CD4-positive, alpha-beta memory T cell (primary cell): Measurements from ENCODE around the gene ANKRD10. TPM values are rescaled to one million over a fixed set of nuclear protein-coding genes. Genes with fewer than 3 reads are reported as not detected.
"Not testable (repeated sequence)": the region's sequence is repeated elsewhere in the genome, so short reads cannot be mapped to it uniquely, and the experiment has no call there.

ENCODE experiments used
- CTCF ChIA-PET: fragments of 350-600 bp; sonication (Branson Sonifier 250); formaldehyde crosslinking; loops from one replicate; lab custom pipeline; 2021; ENCODE audit warnings: inconsistent platforms; ENCODE audit not compliant: partially characterized antibody; lab: Charles Lee
- POLR2A ChIA-PET: fragments of 350-600 bp; sonication (Branson Sonifier 250); formaldehyde crosslinking; loops from one replicate; lab custom pipeline; 2021; ENCODE audit not compliant: partially characterized antibody; lab: Charles Lee
- DNase-seq, 5 donors: peaks; one replicate each; pipeline versions ENCODE4 v3.0.0 to v3.0.0-alpha.2; 2020 to 2022; ENCODE audit warnings: mixed read lengths in 1 of 5
- H3K27ac ChIP-seq: one replicate; pipeline ENCODE4 v1.7.0; 2013; ENCODE audit warnings: low read depth, low read length
- H3K27me3 ChIP-seq: 2 replicates; pipeline ENCODE4 v1.7.0; 2013; ENCODE audit warnings: mild to moderate bottlenecking, low read length, moderate library complexity; ENCODE audit not compliant: insufficient read depth
- H3K36me3 ChIP-seq: 2 replicates; pipeline ENCODE4 v1.7.0; 2013; ENCODE audit warnings: mild to moderate bottlenecking, low read length, moderate library complexity; ENCODE audit not compliant: insufficient read depth
- H3K4me1 ChIP-seq: 2 replicates; pipeline ENCODE4 v1.7.0; 2013; ENCODE audit warnings: mild to moderate bottlenecking, low read length, moderate library complexity; ENCODE audit not compliant: insufficient read depth
- H3K4me3 ChIP-seq, 2 donors: one replicate each; pipeline ENCODE4 v1.7.0; 2013; ENCODE audit warnings: low read length in 2 of 2, mild to moderate bottlenecking in 1 of 2
- H3K9me3 ChIP-seq, 2 donors: one replicate each; pipeline ENCODE4 v1.7.0; 2013; ENCODE audit warnings: low read length in 2 of 2, control low read depth in 1 of 2; ENCODE audit not compliant: control insufficient read depth in 1 of 2
- H3K27ac Mint-ChIP-seq, 7 donors: one replicate each; pipeline ENCODE4 v1.8.0; 2020 to 2021; ENCODE audit warnings: mixed read lengths in 7 of 7, mild to moderate bottlenecking in 6 of 7, inconsistent platforms in 3 of 7, moderate library complexity in 3 of 7
- H3K27me3 Mint-ChIP-seq, 2 donors: one replicate each; pipeline ENCODE4 v1.8.0; 2020 to 2021; ENCODE audit warnings: mixed read lengths in 2 of 2
- H3K36me3 Mint-ChIP-seq, 2 donors: one replicate each; pipeline ENCODE4 v1.8.0; 2020 to 2021; ENCODE audit warnings: mixed read lengths in 2 of 2, inconsistent platforms in 1 of 2, mild to moderate bottlenecking in 1 of 2
- H3K4me1 Mint-ChIP-seq, 4 donors: one replicate each; pipeline ENCODE4 v1.8.0; 2020 to 2021; ENCODE audit warnings: mixed read lengths in 4 of 4, mild to moderate bottlenecking in 1 of 4
- H3K4me3 Mint-ChIP-seq, 8 donors: one replicate each; pipeline ENCODE4 v1.8.0; 2020 to 2021; ENCODE audit warnings: mixed read lengths in 8 of 8, mild to moderate bottlenecking in 7 of 8, moderate library complexity in 6 of 8, inconsistent platforms in 3 of 8
- H3K9me3 Mint-ChIP-seq, 8 donors: one replicate each; pipeline ENCODE4 v1.8.0; 2020 to 2021; ENCODE audit warnings: mixed read lengths in 8 of 8, mild to moderate bottlenecking in 5 of 8, inconsistent platforms in 3 of 8, moderate library complexity in 1 of 8
- intact Hi-C: fragments of 100-400 bp; cut with micrococcal nuclease; formaldehyde crosslinking; loops from one replicate; pipeline ENCODE4 v1.15.1; 2023
- polyA plus RNA-seq, 2 donors: library from polyadenylated mRNA; unstranded; fragments of 300-500 nt; fragmentation: Illumina TruSeq; gene quantifications; one replicate each; pipeline ENCODE4 v1.2.3, GENCODE V29; 2021
- total RNA-seq, 2 experiments: library from RNA; stranded (reverse); gene quantifications; one replicate each; pipeline ENCODE4 v1.2.3, GENCODE V29; 2021

Gene ANKRD10
- total and polyA plus RNA-seq, 4 experiments from 2014 or later, result 53.0 to 140 (median 95.3) TPM

DNA sequence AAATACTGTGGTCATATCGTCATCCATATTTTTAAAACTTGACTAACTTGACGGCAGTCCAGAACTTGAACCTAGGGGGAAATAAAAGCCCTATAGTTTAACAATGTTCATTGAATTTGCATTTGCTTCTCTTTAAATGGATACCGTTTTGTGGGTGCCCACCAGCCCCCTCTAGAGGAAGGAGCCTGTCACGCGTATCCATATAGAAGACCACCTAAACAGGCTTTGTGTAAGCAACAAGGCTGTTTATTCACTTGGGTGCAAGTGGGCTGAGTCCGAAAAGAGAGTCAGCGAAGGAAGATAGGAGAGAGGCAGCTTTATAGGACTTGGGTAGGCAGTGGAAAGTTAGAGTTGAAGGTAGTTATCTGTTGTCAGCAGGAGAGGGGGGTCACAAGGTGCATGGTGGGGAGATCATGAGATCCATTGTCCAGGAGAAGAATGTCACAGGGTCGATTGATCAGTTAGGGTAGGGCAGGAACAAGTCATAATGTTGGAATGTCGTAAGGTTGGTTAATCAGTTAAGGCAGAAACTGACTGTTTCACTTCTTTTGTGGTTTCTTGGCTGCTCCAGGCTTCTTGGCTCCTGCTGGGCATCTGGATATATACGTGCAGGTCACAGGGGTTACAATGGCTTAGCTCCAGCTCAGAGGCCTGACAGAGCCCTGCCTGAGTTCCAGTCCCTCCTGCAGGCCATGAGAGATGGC is 42.5 kb upstream of the ANKRD10 start:
- Mint-ChIP-seq H3K9me3 (peaks cover 0 to 24% (median 8%) of the 10 kb centered on the region in 8 donors), H3K27me3 (peaks cover 1 to 4% of the 10 kb centered on the region in 2 donors), H3K4me1 (no peaks in the 10 kb centered on the region), H3K27ac (no peak overlapping the region), H3K36me3 (no peaks in the 10 kb centered on the region), H3K4me3 (no peak overlapping the region)
- DNase-seq, result no peak
- Histone ChIP-seq H3K36me3 (no peaks in the 10 kb centered on the region), H3K27me3 (no peaks in the 10 kb centered on the region), H3K9me3 (no peaks in the 10 kb centered on the region), H3K4me1 (no peaks in the 10 kb centered on the region), H3K4me3 (no peak overlapping the region), H3K27ac (no peak overlapping the region)
- ChIA-PET CTCF (no interaction called here), POLR2A (no interaction called here)
- intact Hi-C loops, result no loop called here

DNA sequence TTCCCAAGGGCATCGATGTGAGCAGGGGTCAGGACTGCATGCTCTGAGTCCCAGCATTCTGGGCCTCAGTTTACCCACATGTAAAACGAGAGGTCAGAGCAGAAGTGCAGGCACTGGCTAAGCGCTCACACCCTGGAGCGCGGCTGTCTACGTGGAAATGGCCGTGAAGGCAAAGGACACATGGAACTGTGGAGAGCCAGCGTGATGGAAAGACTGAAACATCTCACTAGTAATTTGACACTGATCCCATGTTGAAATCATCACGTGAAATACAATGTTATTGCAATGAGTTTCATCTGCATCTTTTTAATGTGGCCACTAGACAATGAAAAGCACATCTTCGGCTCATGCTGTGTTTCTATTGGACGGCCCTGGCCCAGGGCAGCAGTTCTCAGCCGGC is 41.3 kb upstream of the ANKRD10 start:
- DNase-seq, intact Hi-C loops, H3K27ac ChIP-seq, H3K27me3 ChIP-seq, H3K27me3 Mint-ChIP-seq, H3K4me1 Mint-ChIP-seq, H3K4me3 Mint-ChIP-seq, H3K27ac Mint-ChIP-seq, H3K36me3 ChIP-seq, CTCF ChIA-PET, H3K9me3 ChIP-seq, H3K36me3 Mint-ChIP-seq, POLR2A ChIA-PET, H3K4me3 ChIP-seq, H3K4me1 ChIP-seq: not testable (repeated sequence)
- peaks cover 0 to 12% (median 5%) of the 10 kb centered on the region in 8 donors for H3K9me3 Mint-ChIP-seq

DNA sequence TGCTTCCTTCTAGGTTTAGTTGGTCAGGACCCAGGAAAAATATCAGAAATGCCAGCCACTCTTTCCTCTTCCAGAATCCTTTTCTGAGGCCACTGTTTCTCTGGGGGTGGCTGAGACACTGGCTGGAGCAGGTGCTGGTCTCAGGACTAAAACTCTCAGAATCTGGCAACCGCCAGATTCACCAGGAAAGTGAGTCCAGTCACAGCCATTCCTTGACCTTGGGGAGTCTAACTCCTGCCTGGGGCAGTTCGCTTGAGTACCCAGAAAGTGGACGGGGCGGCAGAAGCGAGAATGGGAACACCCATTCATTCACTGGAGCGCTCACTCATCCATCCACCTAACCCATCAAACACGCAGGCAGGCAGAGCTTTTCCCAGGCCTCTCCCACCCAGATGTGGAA is 40.7 kb upstream of the ANKRD10 start:
- H3K4me3 ChIP-seq, H3K27me3 ChIP-seq, H3K27ac ChIP-seq, H3K4me1 ChIP-seq, H3K4me1 Mint-ChIP-seq, H3K36me3 Mint-ChIP-seq, DNase-seq, H3K36me3 ChIP-seq, intact Hi-C loops, H3K4me3 Mint-ChIP-seq, CTCF ChIA-PET, H3K9me3 Mint-ChIP-seq, H3K27ac Mint-ChIP-seq, H3K9me3 ChIP-seq, H3K27me3 Mint-ChIP-seq, POLR2A ChIA-PET: not testable (repeated sequence)

DNA sequence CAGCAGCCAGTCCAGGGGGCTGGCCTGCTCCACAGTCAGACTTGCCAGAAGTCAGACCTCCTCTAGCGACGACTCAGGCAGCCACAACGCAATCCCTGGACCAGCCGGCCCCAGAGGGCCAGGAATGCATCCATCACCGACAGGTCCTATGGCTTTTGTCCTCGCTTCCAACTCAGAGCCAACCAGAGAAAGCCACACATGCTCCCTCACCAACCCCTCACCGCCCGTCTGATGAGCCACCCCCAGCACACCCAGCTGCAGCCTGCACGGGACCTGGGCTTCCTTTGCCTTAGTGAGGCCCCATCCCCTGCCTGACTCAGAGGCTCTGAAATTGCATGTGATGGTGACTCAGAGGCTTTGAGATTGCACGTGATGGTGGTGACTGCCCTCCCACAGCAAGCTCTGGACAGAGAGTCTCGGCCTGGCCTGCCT is 40.2 kb upstream of the ANKRD10 start:
- H3K27ac ChIP-seq, POLR2A ChIA-PET, H3K4me3 Mint-ChIP-seq, H3K36me3 ChIP-seq, H3K27ac Mint-ChIP-seq, H3K4me1 Mint-ChIP-seq, H3K9me3 Mint-ChIP-seq, H3K27me3 ChIP-seq, H3K9me3 ChIP-seq, H3K4me1 ChIP-seq, intact Hi-C loops, H3K36me3 Mint-ChIP-seq, H3K27me3 Mint-ChIP-seq, DNase-seq, H3K4me3 ChIP-seq, CTCF ChIA-PET: not testable (repeated sequence)

DNA sequence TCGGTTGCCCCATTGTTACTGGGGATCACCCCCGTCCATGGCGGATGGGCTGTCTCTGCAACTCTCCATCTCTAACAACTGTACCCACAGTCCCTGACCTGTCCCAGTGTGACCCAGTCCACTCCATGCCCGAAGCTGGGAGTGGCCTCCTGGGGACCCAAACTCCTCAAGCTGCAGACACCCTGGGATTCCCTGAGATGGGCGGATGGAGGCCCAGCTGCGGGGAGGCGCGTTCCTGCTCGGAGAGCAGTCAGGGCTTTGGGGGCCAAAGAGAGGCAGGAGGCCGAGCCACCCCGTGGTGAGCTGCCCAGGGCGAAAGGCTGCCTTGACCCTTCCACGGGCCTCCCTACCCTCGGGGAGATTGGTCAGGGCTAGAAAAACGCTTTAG is 39.7 kb upstream of the ANKRD10 start:
- CTCF ChIA-PET, H3K4me1 ChIP-seq, H3K27me3 Mint-ChIP-seq, H3K27me3 ChIP-seq, H3K36me3 ChIP-seq, H3K9me3 ChIP-seq, H3K27ac Mint-ChIP-seq, intact Hi-C loops, DNase-seq, H3K9me3 Mint-ChIP-seq, H3K36me3 Mint-ChIP-seq, POLR2A ChIA-PET, H3K4me1 Mint-ChIP-seq, H3K27ac ChIP-seq, H3K4me3 Mint-ChIP-seq, H3K4me3 ChIP-seq: not testable (repeated sequence)

DNA sequence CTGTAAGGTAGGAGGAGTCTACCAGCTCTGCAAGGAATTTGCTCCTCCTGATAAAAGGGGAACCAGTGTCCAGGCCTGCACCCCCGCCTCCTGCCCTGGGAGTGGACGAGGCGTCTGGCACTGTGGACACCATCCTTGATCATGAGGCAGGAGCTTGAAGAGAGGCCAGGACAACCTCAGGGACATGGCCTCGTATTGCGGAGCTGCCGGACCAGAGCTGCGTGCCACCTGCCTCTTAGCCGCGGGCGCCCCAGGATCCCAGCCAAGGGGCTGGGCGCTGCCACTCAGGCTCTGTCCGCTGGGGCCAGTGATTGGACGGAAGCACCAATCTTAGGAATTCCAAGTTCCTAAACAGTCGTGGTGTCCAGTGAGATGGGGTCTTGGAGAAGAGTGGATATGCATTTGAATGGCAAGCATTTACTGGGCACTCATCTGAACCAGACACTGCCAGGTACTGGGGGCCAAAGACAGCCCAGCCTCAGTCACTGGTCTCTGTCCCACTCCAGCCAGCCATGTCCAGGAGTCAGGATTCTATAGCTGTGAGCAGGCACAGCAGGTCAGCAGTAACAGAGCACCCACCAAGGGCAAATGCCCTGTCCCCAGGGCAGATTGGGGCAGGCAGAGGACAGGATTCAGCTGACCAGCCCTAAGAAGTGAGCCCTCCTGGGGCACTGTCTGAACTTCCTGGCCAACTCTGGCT is 39.1 kb upstream of the ANKRD10 start:
- Histone ChIP-seq H3K4me3 (no peak overlapping the region), H3K4me1 (no peaks in the 10 kb centered on the region), H3K27me3 (no peaks in the 10 kb centered on the region), H3K36me3 (no peaks in the 10 kb centered on the region), H3K27ac (no peak overlapping the region), H3K9me3 (no peaks in the 10 kb centered on the region)
- CTCF ChIA-PET, result no interaction called here
- peaks cover 0 to 5% (median 0%) of the 10 kb centered on the region in 8 donors for H3K9me3 Mint-ChIP-seq
- H3K27me3 Mint-ChIP-seq, result peaks cover 0 to 7% of the 10 kb centered on the region in 2 donors
- no peak overlapping the region for H3K27ac Mint-ChIP-seq
- DNase-seq, result no peak
- no peak overlapping the region for H3K4me3 Mint-ChIP-seq
- intact Hi-C loops, result no loop called here
- H3K36me3 Mint-ChIP-seq, result no peaks in the 10 kb centered on the region
- POLR2A ChIA-PET, result no interaction called here
- no peaks in the 10 kb centered on the region for H3K4me1 Mint-ChIP-seq

DNA sequence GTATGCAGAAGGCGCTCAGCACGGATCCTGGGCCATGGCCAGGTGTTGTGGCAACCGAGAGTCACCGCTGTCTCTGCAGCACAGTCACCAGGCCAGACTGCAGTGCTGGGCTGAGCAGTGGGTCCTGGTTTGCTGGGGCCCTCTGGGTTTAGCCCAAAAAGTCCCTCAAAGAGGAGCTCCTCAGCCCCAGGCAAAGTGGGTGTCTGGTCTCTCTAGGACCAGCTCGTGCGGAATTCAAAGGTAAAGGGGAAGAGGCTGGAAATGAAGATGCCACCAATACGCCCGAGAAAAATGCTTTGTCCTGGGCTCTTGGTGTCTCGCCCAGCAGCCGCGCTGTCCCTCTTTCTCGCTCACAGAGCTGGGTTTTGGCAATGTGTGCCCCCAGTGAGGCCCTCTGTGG is 38.5 kb upstream of the ANKRD10 start:
- POLR2A ChIA-PET, result no interaction called here
- no peaks in the 10 kb centered on the region for H3K36me3 Mint-ChIP-seq
- H3K4me1 Mint-ChIP-seq, result no peaks in the 10 kb centered on the region
- no peak for DNase-seq
- no peaks in the 10 kb centered on the region for H3K36me3 ChIP-seq
- H3K27me3 ChIP-seq, result no peaks in the 10 kb centered on the region
- no peak overlapping the region for H3K27ac ChIP-seq
- no peak overlapping the region for H3K27ac Mint-ChIP-seq
- intact Hi-C loops, result no loop called here
- H3K4me3 Mint-ChIP-seq, result no peak overlapping the region
- no peaks in the 10 kb centered on the region for H3K4me1 ChIP-seq
- peaks cover 0 to 7% of the 10 kb centered on the region in 2 donors for H3K27me3 Mint-ChIP-seq
- no peaks in the 10 kb centered on the region for H3K9me3 ChIP-seq
- CTCF ChIA-PET, result no interaction called here
- peaks cover 0 to 5% (median 0%) of the 10 kb centered on the region in 8 donors for H3K9me3 Mint-ChIP-seq
- no peak overlapping the region for H3K4me3 ChIP-seq
